GM19193 (cell line): ENCODE results near the gene STEAP3.

ENCODE experiments used
- POLR2A ChIP-seq: IDR thresholded peaks from 4 replicates; pipeline ENCODE4 v1.6.1; 2011; ENCODE audit not compliant: insufficient read depth, insufficient read length; ENCODE audit errors: extremely low read depth

Gene STEAP3

GRCh38 chr2:119267604-119268003, 44.0 kb downstream of the STEAP3 start:
- TF ChIP-seq POLR2A, result no peak

DNA sequence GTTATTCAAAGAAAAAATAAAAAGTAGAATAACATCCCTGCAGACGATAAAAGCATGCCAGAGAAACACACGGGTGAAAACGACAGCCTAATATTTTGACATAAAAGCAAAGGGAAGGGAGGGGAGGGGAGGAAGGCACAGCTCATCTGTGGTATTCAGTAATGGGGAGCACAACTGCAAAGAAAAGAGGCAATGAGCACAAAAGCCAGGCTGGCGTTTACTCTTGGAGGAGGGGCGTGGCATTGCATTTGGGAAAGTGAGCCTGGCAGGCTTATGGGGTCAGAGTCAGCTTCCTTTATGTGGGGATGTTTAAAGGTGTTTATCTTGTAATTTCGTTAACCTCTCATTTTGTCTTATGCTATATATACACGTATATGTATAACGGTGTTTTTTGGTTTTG, 53.2 kb downstream of the STEAP3 start:
- TF ChIP-seq POLR2A, result no peak

DNA sequence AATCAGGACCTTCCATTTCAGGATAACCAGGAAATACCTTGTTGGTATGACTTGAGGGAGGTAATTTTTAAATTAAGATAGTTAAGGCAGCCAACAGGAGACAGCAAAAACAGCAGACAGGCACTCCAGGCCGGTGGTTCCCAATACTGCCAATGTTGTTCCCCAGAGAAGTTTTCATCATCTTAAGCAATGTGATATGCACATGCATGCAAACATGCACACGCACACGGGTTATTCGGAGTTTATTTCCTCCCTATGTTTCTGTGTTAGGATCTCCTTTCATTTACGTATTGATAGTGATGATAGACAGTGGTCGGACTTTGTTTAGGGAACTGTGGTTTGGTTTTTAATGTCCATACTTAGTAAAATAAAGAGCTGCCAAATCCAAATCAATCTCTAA, 55.3 kb downstream of the STEAP3 start:
- TF ChIP-seq POLR2A, result no peak

- TF ChIP-seq POLR2A, result no peak
Observed at GRCh38 chr2:119279666-119280065, 56.0 kb downstream of the STEAP3 start.

DNA sequence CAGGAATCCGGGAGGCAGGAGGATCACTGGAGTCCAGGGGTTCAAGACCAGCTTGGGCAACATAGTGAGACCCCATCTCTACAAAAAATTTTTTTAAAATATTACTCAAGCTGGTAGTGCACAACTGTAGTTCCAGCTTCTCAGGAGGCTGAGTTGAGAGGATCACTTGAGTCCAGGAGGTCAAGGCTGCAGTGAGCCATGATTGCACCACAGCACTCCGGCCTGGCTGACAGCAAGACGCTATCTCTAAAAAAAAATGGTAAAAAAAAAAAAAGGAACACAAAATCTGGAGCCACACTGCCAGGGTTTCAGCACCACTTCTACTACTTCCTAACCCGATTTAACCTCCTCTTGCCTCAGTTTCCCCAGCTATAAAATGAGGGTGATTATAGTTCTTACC, 57.0 kb downstream of the STEAP3 start:
- TF ChIP-seq POLR2A, result no peak

GRCh38 chr2:119282146-119282995, 58.7 kb downstream of the STEAP3 start:
- TF ChIP-seq POLR2A, result no peak

DNA sequence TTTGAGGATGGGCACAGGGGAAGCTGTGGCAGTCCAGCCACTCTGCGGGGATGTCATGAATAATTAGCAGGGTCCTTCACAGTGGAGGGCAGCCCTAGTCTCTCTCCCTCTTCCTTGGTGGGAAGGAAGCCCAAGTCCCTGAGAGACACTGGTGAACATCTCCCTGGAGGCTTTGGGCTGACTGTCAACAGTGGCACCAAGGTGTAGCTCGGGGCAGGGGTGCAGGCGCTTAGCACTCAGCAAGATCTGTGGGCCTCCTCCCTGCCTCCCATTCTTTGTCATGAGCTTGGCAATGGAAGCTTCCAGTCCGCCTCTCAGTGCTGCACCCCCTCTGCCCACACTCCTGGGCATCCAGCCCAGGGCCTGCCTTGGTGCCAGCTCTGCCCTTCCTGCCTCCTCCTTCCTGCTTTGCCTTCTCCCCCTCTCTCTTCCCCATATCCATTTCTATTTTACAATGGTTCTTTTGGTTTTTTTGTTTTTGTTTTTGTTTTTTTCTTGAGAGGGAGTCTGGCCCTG, 59.4 kb downstream of the STEAP3 start:
- no peak for TF ChIP-seq POLR2A

GRCh38 chr2:119283873-119284331, 60.3 kb downstream of the STEAP3 start:
- TF ChIP-seq POLR2A, result no peak

DNA sequence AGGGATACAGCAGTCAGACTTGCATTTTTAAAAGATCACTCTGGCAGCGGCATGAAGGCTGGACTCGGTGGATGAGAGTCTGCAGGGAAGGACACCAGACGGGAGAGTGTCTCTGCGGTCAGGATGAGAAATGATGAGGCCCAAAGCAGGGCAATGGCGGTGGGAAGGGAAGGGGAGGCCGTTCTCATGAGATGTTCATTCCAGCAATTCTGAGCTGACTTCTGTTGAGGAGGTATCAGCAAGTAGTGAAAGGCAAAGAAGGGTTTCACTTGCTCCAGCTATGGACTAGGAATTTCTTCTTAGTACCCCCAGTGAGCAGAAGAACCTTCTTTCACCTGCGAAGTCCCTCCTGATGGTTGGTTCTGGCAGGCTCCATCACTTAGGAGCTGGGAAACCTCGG, 63.0 kb downstream of the STEAP3 start:
- no peak for TF ChIP-seq POLR2A

GRCh38 chr2:119288576-119288975, 64.9 kb downstream of the STEAP3 start:
- TF ChIP-seq POLR2A, result no peak

DNA sequence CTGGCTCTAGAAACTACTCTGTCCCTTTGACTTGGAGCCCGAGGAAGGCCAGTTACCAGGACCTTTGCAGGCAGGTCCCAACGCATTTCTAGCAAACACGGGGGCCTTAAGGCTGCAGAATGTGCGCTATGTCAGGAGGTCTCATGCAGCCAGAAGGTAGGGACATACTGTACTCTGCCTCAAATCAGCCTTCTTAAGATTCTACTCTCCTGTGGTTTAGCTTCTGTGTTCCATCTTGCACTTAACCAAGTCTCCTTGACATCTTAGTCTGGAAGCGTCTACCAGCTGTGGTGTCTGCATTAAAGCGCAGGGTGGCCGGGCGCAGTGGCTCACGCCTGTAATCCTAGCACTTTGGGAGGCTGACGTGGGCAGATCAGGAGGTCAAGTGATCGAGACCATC, 65.5 kb downstream of the STEAP3 start:
- no peak for TF ChIP-seq POLR2A

DNA sequence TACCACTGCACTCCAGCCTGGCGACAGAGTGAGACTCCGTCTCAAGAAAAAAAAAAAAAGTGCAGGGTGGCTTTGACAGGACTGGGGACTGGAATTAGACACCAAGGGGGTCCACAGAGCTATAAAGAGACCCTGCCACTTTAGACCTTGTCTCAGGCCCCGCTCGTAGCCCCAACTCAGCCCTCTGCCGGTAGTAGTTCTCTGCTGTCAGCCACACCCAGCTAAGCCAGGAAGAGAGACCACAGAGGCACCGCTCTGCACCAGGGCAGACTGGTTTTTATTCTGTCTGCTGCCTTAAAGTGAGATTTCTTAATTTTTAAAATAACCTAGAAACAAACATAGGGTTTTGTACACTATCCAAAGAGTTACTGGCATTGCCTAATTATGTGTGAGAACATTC, 66.0 kb downstream of the STEAP3 start:
- TF ChIP-seq POLR2A, result no peak

- no peak for TF ChIP-seq POLR2A
Observed at GRCh38 chr2:119290859-119291587, 67.4 kb downstream of the STEAP3 start.

DNA sequence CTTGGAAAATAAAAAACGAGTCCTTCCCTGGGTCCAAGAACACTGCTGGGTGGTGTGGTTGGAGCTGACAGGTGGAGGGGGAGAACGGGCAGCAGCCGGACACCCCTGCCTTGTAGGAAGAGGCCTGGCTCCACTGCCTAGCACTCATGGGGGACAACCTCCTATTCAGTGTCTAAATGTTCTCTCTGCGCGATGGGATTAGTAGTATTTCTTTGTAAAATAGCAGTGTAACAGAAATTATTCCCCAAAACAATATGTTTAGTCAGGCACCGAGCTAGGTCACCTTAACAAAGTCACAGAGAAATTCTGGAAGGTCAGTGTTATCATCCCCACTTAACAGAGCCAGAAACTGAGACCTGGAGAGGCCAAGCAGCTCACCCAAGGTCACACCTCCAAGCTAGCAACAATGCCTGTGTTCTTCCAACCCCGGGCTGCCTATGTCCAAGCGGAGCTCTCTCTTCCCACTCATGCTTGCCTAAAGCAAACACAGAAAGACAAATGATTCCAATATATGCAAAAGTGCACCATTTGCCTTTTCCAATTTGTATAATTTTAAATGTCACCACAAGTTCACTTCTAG, 68.0 kb downstream of the STEAP3 start:
- TF ChIP-seq POLR2A, result no peak

DNA sequence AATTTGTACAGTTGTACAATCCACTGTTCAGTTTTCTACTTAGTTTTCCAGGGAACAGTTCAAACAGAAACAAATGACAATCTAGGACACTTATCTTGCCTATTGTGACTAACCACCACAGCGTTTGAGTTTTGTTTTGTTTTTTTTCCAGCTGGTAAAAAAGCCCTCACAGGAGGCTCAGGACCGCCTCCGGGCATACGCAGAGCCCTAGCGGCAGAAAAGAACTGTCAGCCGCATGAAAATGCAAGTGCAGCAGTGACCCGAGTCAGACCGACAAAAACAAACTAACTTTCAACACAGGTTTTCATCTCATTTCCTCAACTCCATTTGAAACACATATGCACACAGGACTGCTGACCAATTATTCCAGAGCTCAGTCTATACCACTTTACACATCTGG, 68.6 kb downstream of the STEAP3 start:
- no peak for TF ChIP-seq POLR2A

GRCh38 chr2:119293254-119293653, 69.6 kb downstream of the STEAP3 start:
- no peak for TF ChIP-seq POLR2A

- TF ChIP-seq POLR2A, result no peak
Observed at GRCh38 chr2:119293900-119294299, 70.3 kb downstream of the STEAP3 start.
